ENCODE results near the gene CPE. TPM values are rescaled to one million over a fixed set of nuclear protein-coding genes. Genes with fewer than 3 reads are reported as not detected.

CPE gene
- total RNA-seq, 4 donors from 2014 or later = 22.3 to 33.5 (median 30.9) TPM

- peaks cover 6% of the 10 kb centered on the region for H3K4me1 ChIP-seq
- no peak overlapping the region for H3K4me3 ChIP-seq
- no peaks in the 10 kb centered on the region for H3K36me3 ChIP-seq
- WGBS = 97% methylated on average over 4 of the region's 4 CpGs
- H3K27ac ChIP-seq = no peak overlapping the region
- H3K27me3 ChIP-seq = no peaks in the 10 kb centered on the region
- peaks cover 3% of the 10 kb centered on the region for H3K9me3 ChIP-seq
- no peak for DNase-seq (ENCODE audit: low spot score in 2 of 2)
- no peak for TF ChIP-seq CTCF (IDR thresholded peaks at IDR 0.05)
- TF ChIP-seq EP300 (IDR thresholded peaks at IDR 0.05) = no peak
- TF ChIP-seq POLR2AphosphoS5 (IDR thresholded peaks at IDR 0.05) = no peak
- no peak for TF ChIP-seq POLR2A (IDR thresholded peaks at IDR 0.05)
Measured at GRCh38 chr4:165475706-165476070, 96.9 kb downstream of the CPE start.

- no peak for DNase-seq (ENCODE audit: low spot score in 2 of 2)
- no peak overlapping the region for H3K4me3 ChIP-seq
- no peaks in the 10 kb centered on the region for H3K36me3 ChIP-seq
- H3K27ac ChIP-seq = no peak overlapping the region
- 88% methylated on average over 14 of the region's 14 CpGs for WGBS
- H3K27me3 ChIP-seq = no peaks in the 10 kb centered on the region
- no peak for TF ChIP-seq EP300 (IDR thresholded peaks at IDR 0.05)
- TF ChIP-seq POLR2AphosphoS5 (IDR thresholded peaks at IDR 0.05) = no peak
- TF ChIP-seq CTCF (IDR thresholded peaks at IDR 0.05) = no peak
- TF ChIP-seq POLR2A (IDR thresholded peaks at IDR 0.05) = no peak
- H3K4me1 ChIP-seq = peaks cover 6% of the 10 kb centered on the region
- peaks cover 3% of the 10 kb centered on the region for H3K9me3 ChIP-seq
Measured at GRCh38 chr4:165476214-165477098, 97.6 kb downstream of the CPE start.

GRCh38 chr4:165477799-165478198 is 99.0 kb downstream of the CPE start:
- Histone ChIP-seq H3K27me3 (no peaks in the 10 kb centered on the region), H3K4me3 (no peak overlapping the region), H3K4me1 (peaks cover 6% of the 10 kb centered on the region), H3K9me3 (peaks cover 3% of the 10 kb centered on the region), H3K27ac (no peak overlapping the region), H3K36me3 (no peaks in the 10 kb centered on the region)
- TF ChIP-seq POLR2AphosphoS5 (IDR thresholded peaks at IDR 0.05) = no peak
- 81% methylated on average over 4 of the region's 4 CpGs for WGBS
- DNase-seq (ENCODE audit: low spot score in 2 of 2) = no peak

GRCh38 chr4:165478260-165478659 is 99.5 kb downstream of the CPE start:
- no peaks in the 10 kb centered on the region for H3K27me3 ChIP-seq
- H3K9me3 ChIP-seq = peaks cover 3% of the 10 kb centered on the region
- H3K4me1 ChIP-seq = peaks cover 6% of the 10 kb centered on the region
- TF ChIP-seq POLR2AphosphoS5 (IDR thresholded peaks at IDR 0.05) (no peak), CTCF (IDR thresholded peaks at IDR 0.05) (no peak), POLR2A (IDR thresholded peaks at IDR 0.05) (no peak), EP300 (IDR thresholded peaks at IDR 0.05) (no peak)
- no peaks in the 10 kb centered on the region for H3K36me3 ChIP-seq
- no peak overlapping the region for H3K27ac ChIP-seq
- WGBS = 100% methylated on average over 1 of the region's 1 CpG
- no peak for DNase-seq (ENCODE audit: low spot score in 2 of 2)
- H3K4me3 ChIP-seq = no peak overlapping the region

GRCh38 chr4:165481053-165481835 is 102.4 kb downstream of the CPE start:
- no peak for TF ChIP-seq POLR2A (IDR thresholded peaks at IDR 0.05)
- no peak for TF ChIP-seq CTCF (IDR thresholded peaks at IDR 0.05)
- TF ChIP-seq EP300 (IDR thresholded peaks at IDR 0.05) = no peak
- TF ChIP-seq POLR2AphosphoS5 (IDR thresholded peaks at IDR 0.05) = no peak
- Histone ChIP-seq H3K36me3 (no peaks in the 10 kb centered on the region), H3K9me3 (no peaks in the 10 kb centered on the region), H3K4me1 (peaks cover 3% of the 10 kb centered on the region), H3K27me3 (no peaks in the 10 kb centered on the region), H3K4me3 (no peak overlapping the region), H3K27ac (no peak overlapping the region)
- DNase-seq (ENCODE audit: low spot score in 2 of 2) = no peak
- WGBS = 79% methylated on average over 3 of the region's 3 CpGs

All from suprapubic skin (tissue), 4 donors.